Cardiac fibroblast (primary cell): ENCODE data around the gene JARID2.

Experiments used
- DNase-seq, 2 donors: peaks; one replicate each; pipeline versions ENCODE4 v3.0.0 to v3.0.0-alpha.2; 2010; ENCODE audit warnings: low read depth in 2 of 2
- H3K4me3 ChIP-seq, 2 donors: replicated peaks in 1 of 2; 1 replicate in 1 of 2; 2 replicates in 1 of 2; pipeline ENCODE4 v1.5.1; 2011; ENCODE audit warnings: low read depth in 2 of 2, low read length in 2 of 2, mild to moderate bottlenecking in 2 of 2, moderate library complexity in 1 of 2
- TF ChIP-seq, protein P1 (sequence below): IDR thresholded peaks from one replicate; pipeline ENCODE4 v1.5.1; 2011; ENCODE audit warnings: low read depth, mild to moderate bottlenecking, low read length, inconsistent platforms

Gene JARID2

DNA sequence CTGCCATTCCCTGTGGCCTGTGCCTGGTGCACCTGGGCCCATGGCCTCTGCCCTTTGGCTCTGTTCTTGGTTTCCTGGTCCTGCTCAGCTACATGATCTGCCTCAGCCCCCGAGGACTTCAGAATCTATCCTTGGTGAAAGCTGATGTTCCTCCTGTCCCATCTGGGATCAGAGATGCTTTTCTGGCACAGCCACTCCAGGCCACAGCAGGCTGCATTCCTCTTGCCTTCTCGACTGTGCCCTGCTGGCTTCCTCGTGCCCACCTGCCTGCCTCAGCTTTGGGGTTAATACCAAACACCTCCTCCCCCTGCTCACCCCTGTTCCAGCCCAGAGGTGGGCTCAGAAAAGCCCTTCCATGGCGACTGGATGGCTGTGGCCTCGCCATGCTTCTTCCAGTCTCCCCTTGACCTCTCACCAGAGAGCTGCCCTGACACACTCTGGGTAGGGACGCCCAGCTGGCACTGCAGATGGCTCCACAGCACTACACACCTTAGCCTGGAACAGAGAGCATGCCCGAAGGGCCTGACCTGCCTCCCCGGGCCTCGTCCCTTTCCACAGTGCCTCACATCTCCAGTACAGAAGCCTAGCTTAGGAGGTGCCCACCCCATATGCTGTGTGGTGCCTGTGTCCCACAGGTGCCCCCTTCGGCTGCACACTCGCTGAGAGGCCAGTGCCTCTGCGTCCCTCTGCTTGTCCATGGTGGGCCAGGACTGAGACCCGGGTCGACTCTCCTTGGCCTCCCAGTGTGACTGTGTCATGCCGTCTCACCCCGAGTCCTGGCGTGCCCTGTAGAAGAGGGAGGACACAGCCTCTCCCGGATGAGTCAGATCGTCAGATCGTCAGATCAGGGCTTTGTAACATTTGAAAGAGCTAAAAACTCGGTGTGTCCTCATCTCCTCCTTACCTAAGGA is 268.2 kb downstream of the JARID2 start:
- no peak for DNase-seq
- TF ChIP-seq, protein P1, sequence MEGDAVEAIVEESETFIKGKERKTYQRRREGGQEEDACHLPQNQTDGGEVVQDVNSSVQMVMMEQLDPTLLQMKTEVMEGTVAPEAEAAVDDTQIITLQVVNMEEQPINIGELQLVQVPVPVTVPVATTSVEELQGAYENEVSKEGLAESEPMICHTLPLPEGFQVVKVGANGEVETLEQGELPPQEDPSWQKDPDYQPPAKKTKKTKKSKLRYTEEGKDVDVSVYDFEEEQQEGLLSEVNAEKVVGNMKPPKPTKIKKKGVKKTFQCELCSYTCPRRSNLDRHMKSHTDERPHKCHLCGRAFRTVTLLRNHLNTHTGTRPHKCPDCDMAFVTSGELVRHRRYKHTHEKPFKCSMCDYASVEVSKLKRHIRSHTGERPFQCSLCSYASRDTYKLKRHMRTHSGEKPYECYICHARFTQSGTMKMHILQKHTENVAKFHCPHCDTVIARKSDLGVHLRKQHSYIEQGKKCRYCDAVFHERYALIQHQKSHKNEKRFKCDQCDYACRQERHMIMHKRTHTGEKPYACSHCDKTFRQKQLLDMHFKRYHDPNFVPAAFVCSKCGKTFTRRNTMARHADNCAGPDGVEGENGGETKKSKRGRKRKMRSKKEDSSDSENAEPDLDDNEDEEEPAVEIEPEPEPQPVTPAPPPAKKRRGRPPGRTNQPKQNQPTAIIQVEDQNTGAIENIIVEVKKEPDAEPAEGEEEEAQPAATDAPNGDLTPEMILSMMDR = no peak
- no peak overlapping the region for H3K4me3 ChIP-seq

DNA sequence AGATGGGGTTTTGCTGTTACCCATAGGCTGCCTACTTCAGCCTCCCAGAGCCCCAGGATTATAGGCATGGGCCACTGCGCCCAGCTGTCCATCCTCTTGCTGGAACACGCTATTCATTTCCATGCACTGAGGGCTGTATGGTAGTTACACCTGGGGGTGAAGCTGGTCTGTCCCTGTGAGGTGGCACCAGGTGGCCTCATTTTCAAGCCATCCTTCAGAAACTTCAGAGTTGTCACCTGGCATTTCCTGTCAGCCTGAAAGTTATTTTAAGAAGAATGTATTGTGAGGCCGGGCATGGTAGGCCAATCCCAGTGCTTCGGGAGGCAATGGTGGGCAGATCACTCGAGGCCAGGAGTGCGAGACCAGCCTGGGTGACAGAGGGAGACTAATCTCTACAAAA is 269.4 kb downstream of the JARID2 start:
- no peak for DNase-seq
- no peak overlapping the region for H3K4me3 ChIP-seq
- TF ChIP-seq, protein P1 = no peak

- H3K4me3 ChIP-seq = no peak overlapping the region
- no peak for DNase-seq
- TF ChIP-seq, protein P1 = no peak
These were observed 269.9 kb downstream of the JARID2 start for GRCh38 chr6:15515660-15516375.

DNA sequence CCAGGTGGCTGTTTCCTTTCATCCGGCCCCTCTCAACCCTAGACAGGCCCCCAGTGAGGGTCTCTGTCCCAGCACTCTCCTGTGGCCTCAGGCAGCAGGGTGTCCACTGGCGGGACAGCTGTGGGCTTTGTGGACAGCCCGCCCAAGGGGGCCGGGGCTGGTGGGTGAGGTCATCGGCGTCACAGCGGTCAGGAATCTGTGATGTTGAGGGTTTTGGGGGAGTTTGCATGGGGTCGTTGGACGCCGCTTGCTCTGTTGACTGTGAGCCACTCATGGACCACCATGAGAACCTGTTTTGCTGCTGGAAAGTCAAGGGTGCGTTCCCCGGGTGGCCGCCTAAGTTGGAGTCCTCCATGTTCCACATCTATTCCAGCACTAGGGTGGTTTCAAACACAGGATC is 270.5 kb downstream of the JARID2 start:
- no peak for DNase-seq
- no peak overlapping the region for H3K4me3 ChIP-seq
- TF ChIP-seq, protein P1 = no peak

- H3K4me3 ChIP-seq = no peak overlapping the region
- TF ChIP-seq, protein P1 = no peak
- no peak for DNase-seq
These were observed 271.2 kb downstream of the JARID2 start for GRCh38 chr6:15516923-15517560.

DNA sequence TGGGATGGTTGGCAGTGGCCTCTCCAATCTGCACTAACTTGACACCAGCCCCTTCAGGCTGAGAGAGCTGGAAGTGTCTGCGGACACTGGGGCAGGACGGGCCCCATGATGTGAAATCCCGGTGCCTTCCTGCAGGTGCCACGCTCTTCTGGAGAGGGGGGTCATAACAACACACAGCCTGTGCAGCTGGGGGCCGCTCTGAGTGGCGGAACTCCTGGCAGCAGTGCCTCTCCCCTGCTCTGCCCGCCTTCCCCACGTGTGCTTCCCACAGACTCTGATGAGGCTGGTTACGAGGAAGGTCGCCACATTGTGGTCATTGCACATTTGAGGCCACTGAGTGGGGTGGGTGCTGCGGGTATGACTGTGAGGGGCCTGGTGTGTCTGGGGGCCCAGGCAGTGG is 271.7 kb downstream of the JARID2 start:
- no peak overlapping the region for H3K4me3 ChIP-seq
- no peak for DNase-seq
- TF ChIP-seq, protein P1 = no peak
